HL-60/S4 treated with retinoic acid at 250 ng/mL for 4 days and 3 days (cell line): ENCODE results near the gene KCNQ5.
"Not testable (repeated sequence)": the region's sequence is repeated elsewhere in the genome, so short reads cannot be mapped to it uniquely, and the experiment has no call there.

Source experiments
- in situ Hi-C: fragments of 300-500 bp; cut with MboI; formaldehyde crosslinking; loops from 2 replicates; pipeline ENCODE4 v1.7.0; 2022; ENCODE audit warnings: low sequenced_read_pairs

Gene KCNQ5

DNA sequence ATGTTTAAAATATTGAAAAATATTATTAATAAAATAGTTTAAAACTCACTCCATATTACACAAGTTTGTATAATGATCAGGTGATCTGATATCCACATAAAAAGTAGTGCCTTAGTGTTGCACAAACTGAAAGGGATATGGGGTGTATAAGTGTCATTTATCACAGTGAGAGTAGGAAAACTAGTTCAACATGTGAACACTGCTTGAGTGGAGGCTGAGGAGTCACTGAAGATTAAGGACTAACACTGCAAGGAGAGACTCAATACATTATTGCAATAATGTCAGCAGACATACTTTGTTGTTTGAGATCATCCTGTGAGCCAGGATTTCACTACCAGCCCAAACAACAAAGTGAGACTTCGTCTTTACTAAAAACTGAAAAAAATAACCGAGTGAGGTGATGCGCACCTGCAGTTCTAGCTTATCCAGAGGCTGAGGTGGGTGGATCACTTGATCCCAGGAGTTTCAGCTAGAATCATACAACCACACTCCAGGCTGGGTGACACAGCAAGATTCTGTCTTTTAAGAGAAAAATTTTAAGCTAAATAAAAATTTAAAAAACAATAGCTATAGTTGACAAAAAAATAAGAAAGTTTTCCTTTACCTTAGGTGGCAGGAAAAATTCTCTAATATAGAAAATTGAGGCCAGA is 605.9 kb downstream of the KCNQ5 start:
- in situ Hi-C loops: no loop called here

DNA sequence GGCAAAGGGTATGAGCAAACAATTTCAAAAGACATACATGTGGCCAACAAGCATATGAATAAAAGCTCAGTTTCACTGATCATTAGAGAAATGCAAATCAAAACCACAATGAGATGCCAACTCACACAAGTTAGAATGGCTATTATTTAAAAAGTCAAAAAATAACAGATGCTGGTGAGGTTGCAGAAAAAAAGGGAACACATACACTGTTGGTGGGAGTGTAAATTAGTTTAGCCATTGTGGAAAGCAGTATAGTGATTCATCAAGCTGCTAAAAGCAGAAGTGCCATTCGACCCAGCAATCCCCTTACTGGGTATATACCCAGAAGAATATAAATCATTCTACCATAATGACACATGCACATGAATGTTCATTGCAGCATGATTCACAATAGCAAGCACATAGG is 610.1 kb downstream of the KCNQ5 start:
- in situ Hi-C loops: no loop called here

GRCh38 chr6:73233048-73233447 is 611.2 kb downstream of the KCNQ5 start:
- in situ Hi-C loops: no loop called here

DNA sequence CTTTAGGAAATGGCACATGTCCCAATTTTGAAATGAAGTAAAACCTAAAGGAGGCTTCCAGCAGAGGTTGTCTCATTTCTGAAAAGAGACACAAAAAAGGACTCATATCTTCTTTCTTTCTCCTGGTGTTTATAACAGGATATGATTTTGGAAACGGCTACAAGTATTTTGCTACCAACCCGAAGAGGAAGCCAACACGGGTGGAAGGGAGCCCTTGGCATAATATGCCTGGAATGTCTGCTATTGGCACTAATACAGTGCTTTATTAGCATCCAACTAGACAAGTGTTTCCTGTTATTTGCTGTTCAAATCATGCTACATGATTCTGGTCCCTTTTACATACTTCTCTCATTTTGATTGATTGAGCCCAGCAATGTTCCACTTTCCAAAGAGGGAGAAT is 612.1 kb downstream of the KCNQ5 start:
- in situ Hi-C loops: not testable (repeated sequence)

GRCh38 chr6:73234733-73235132 is 612.9 kb downstream of the KCNQ5 start:
- in situ Hi-C loops: no loop called here

- in situ Hi-C loops: no loop called here
These were observed 614.4 kb downstream of the KCNQ5 start for GRCh38 chr6:73236144-73236750.

DNA sequence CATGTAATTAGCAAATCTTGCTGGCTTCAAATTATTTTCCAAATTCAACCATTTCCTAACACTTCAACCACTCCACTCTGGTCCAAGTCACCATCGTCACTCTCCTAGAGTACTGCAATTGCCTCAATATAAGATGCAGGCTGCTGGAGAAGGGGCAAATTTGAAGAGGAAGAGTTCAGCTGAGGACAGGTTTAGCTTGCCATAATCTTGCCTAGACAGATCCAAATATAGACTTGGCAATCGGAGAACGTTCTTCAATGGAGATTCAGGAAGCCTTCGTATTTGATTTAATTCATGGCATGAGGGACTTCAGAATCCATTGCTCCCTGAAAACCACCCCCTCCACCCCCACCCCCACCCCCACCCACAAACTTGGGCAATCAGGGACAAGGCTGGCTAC is 618.9 kb downstream of the KCNQ5 start:
- in situ Hi-C loops: no loop called here

- in situ Hi-C loops: no loop called here
These were observed 620.1 kb downstream of the KCNQ5 start for GRCh38 chr6:73242001-73242400.
